HG03520 (cell line): ENCODE data around the gene SESN2.

ENCODE experiments used
- ATAC-seq: cut with Tn5 transposase; IDR thresholded peaks from one replicate; pipeline ENCODE4 v1.9.1; 2021; ENCODE audit warnings: mild to moderate bottlenecking, moderate library complexity; ENCODE audit not compliant: unreplicated experiment

Gene SESN2

DNA sequence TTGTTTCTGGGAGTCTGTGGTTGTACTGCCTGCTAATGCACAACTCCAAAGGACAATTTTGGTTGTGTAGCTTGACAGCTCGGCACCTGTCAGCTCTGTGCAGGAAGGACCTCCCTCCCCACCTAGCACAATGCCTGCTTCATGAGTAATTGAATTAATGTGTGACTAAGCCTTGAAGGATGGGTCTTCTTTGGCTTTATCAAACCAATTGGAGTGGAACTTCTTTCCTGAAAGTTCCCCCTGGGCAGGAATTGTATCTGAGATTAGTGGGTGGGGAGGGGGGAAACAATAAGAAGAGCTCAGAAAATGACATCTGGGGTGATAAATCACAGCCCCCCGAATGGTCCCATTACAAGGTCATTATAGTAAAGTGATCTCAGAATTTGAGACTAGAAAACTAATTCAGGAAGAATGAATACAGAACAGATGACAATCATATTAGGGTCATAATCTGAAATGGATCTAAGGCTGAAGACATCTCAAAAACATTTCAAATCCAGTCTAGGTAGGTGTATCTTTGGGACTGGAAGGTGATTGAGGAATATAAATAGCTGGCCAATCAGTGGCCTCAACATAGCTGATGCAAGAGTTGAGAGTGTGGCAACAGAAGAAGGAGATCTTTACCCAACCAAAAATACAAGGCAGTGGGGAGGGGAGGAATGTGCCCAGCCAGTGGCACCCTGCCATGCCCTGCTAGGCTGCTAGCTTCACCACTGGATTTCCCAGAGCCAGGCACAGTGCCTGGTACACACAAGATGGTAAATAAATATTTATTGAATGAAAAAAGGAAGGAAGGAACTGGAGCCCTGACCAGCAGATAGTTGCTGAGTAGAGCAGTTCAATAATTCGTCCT, 10.1 kb upstream of the SESN2 start:
- ATAC-seq = no peak

DNA sequence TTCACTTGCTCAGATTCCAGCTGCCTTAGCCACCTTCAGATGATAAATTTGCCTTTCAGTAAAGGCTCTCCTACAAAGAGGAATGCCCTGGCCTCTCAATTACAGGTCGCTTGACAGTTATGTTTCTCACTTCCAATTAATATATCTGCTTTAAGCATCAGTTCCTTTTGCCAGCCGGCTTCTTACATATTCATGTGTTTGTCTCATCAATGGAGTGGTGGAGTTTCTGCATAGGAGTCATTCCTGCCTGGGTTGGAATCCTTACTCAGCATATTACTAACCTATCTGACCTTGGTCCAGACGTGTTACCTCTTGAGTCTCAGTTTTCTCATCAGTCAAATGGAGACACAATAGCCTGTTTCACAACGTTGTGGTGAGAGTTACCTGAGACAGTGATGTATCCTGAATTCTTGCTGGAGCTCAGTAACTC, 9.4 kb upstream of the SESN2 start:
- no peak for ATAC-seq

GRCh38 chr1:28256197-28256827, 3.0 kb upstream of the SESN2 start:
- ATAC-seq = no peak

- no peak for ATAC-seq
These were observed 1.6 kb upstream of the SESN2 start for GRCh38 chr1:28257736-28258135.

DNA sequence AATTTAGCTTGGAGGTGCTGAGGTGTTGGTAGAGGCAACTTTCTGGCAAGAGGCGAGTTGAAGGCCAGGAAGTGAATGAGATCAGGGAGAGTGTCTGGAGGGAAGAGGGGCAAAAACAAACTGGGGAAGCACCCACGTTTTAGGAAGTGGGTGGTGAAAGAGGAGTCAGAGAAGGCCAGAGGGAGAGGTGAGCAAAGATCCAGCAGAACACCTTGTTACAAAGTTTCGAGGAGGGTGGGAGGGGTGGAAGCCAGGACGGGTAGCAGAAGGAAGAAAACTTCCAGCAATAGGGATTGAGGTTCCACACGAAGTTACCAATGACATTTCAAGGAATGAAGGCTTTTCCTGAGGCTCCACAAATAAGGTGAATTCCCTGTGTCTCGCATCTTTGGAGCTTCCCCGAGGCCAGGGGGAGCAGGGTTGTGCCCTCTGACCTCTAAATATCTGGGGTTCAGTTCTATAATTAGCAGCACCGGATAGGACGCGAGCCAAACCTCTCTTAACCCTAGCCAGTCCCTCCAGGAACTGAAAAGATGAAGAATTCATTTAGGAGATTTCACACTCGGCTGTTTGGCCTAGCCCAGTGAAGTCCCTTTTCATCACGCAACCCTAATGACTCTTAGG, 578 bp upstream of the SESN2 start:
- ATAC-seq = no peak

DNA sequence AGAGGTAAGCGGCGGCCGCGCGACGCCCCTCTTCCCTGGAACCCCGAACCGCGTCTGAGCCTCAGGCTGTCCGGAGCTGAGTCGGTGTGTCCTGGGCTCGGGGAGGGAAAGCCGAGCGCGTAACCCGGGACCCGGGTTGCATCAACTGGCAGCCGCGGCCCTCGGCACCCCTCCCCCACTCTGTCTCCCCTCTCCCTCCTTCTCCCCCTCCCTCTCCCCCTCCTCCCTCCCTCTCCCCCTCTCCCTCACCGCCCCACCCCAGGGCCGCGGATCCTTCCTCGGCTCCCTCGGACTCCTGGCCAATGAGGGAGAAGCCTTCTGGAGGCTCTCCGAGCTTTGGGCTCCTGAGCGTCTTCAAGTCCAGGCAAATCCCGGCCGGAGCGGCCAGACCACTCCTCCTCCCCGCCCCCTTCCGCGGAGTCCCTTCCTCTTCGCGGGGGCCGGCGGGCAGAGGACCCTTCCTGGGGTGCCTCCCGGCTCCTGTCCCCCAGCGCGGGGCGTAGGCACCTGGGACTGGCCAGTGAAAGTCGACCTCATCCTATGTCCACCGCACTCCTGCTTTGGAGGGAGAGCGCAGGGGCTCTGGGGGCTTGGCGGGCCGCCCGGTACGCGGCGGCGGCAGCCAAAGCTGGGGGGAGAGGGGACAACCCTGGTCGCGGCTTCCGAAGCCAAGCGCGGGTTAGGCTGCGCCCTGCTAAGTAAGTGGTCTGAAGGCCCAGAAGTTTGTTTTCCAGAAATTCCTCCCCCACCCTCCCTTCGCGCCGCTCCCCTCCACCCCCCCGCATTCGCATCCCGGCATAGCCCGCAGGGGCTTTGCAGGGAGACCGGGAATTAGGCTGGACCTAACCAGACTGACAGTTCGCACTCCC, 850 bp downstream of the SESN2 start:
- peak; percentile 5 for ATAC-seq

DNA sequence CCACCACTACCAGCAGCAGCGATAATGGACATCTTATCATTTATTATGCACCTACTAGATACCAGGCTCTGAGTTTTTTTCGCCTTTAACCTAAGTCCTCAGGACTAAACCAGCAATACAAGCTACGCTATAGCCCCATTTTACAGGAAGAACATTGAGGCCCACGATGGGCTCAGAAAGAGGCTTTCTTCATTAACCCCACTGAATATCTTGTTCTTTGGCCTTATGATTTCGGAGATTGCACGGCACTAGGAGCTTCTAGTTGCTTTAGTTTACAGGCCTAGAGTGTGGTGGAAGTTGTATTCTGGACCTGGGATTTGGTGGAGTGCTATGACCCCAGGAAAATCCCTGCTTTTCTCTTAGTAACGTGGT, 1.5 kb downstream of the SESN2 start:
- no peak for ATAC-seq

DNA sequence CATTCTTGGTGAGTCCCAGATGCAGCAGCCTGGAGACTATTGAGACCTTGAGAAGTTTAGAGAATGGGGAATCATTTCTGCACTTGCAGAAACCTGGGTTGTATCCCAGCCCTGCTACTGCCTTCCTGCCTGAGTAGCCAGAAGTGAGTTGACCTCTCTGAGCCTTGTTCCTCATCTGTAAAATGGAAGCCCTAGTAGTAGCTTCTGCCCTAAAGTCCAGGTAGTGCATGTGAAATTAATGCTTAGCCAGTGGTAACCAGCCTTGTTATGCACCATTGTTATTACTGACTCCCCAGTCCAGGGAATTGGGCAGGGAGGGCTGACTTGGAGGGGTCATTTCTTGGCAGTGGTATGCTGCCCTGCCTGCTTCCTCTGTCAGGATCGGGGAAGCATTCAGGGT, 5.6 kb downstream of the SESN2 start:
- no peak for ATAC-seq

DNA sequence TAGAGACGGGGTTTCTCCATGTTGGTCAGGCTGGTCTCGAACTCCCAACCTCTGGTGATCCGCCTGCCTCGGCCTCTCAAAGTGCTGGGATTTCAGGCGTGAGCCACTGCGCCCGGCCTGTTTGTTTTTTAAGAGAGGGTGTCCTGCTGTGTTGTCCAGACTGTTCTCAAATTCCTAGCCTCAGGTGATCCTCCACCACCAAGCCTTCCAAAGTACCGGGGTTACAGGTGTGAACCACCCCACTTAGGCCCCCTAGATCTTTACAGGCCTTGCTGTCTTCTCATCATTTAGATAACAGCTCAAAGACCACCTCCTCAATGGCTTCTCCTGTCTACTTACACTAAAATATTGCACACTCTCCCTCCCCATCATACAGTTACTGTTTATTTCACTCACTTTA, 6.3 kb downstream of the SESN2 start:
- ATAC-seq = no peak

GRCh38 chr1:28266920-28267322, 7.6 kb downstream of the SESN2 start:
- no peak for ATAC-seq

GRCh38 chr1:28267633-28268032, 8.3 kb downstream of the SESN2 start:
- ATAC-seq = no peak

- no peak for ATAC-seq
These were observed 10.2 kb downstream of the SESN2 start for GRCh38 chr1:28269529-28269928.

DNA sequence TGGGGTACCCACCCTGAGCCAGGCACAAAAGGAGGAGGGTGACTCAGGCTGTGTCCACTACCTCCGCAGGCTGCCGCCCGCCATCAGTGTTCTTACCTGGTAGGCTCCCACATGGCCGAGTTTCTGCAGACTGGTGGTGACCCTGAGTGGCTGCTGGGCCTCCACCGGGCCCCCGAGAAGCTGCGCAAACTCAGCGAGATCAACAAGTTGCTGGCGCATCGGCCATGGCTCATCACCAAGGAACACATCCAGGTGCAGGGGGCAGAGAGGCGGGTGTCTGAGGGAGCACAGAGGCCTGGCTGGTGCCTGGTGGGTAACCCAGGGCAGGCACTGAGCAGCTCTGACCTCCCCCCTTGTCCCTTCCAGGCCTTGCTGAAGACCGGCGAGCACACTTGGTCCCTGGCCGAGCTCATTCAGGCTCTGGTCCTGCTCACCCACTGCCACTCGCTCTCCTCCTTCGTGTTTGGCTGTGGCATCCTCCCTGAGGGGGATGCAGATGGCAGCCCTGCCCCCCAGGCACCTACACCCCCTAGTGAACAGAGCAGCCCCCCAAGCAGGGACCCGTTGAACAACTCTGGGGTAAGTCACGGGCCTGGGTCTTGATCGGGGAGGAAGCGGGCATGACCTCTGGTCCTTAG, 13.0 kb downstream of the SESN2 start:
- ATAC-seq = no peak

DNA sequence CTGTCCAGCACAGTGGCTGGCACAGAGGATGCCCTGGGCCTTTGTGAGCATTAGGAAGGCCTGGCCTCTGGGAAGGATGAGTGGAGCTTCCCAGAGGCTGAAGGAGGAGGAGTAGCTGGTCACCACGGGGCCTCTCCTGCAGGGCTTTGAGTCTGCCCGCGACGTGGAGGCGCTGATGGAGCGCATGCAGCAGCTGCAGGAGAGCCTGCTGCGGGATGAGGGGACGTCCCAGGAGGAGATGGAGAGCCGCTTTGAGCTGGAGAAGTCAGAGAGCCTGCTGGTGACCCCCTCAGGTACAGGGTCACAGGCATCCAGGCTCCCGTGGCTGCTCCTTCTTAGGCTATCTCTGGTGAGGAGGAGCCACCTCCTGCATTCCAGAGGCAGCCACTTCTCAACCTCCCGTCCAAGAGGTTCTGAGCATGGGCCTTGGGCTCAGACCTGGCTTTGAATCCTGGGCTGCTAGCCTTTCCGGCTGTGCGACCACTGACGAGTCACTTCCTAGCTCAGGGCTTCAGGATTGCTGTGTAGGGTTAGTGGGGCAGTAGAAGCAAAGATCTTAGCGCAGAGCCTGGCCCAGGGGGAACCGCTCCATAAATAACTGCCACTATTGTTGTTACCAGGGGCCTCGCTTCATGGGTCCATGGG, 14.0 kb downstream of the SESN2 start:
- ATAC-seq = no peak

DNA sequence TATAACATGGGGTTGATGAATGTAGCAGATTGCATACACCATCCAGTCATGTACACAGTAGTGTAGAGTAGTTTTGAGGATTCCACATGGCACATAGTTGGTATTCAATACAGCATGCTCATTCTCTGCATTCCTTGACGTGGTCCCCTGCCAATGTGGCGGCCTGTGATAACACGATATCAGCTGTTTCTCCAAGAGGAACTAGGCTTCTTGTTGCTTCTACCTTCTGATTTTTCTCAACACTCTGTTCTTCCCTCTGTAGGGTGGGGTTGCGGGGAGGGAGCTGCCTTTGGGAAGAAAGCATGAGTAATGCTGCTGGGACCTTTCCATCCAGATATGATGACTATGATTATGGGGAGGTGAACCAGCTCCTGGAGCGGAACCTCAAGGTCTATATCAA, 19.4 kb downstream of the SESN2 start:
- ATAC-seq = no peak

- no peak for ATAC-seq
These were observed 20.4 kb downstream of the SESN2 start for GRCh38 chr1:28279721-28280120.

DNA sequence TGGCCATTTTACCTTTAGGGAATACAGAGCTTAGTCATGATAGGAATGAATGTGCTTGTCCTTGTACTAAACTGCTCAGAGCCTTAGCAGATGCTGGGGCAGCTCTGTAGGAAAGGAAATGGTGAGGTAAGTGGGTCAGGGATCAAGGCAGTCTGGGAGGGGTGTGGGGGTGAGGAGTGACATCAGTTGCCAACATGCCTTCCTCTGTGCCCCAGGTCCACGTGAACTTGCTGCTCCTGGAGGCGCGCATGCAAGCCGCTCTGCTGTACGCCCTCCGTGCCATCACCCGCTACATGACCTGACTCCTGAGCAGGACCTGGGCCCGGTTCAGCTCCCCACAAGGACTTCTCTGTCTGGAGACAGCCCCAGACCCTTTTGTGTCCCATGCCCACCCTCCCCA, 21.2 kb downstream of the SESN2 start:
- ATAC-seq = no peak

DNA sequence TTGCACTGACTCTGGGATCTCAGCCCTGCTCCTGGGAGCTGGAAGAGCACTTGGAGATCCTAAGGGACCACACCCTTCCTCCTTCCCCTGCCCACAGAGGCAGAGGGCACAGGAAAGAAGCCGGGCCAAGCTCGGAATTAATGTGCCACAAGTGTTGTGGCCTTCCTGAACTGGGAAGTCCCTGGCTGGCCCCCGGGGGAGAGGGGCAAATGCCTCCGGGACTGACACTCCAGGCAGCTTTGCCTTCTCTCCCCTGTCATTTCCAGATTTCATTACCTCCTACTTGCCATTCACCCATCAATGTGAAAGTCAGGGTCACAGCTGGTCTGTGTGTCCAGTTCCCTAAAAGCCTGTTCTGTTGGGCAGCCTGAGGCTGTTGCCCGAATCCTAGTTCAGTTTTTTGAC, 21.7 kb downstream of the SESN2 start:
- no peak for ATAC-seq

DNA sequence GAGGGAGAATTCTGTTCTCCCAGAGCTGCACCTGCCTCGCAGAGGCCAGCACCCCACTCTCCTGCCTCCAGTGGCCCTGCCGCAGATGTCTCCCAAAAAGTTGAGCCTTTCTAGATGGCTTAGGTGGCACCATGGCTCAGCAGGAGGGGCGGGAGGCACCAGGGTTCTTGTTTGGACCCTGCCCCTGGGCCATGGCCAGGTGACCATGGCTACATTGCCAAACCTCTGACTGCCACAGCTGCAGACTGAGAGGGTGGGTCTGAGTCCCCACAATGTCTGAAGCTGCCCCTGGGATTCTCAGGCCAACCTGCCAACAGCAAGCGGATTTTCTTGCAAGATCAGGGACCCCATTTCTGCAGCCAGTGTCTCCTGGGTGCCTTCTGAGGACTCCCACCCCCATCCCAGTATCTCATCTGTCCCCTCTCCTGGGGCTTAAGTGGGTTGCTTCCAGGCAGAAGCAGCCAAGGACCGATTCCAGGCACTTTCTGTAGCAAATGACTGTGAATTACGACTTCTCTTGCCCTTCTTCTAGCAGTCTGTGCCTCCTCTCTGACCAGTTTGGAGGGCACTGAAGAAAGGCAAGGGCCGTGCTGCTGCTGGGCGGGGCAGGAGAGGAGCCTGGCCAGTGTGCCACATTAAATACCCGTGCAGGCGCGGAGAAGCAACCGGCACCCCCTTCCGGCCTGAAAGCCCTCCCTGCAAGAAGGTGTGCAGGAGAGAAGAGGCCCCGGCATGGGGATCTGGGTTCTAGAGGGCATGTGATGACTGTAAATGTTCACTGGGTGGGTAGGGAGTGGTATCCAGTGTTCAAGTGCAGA, 22.5 kb downstream of the SESN2 start:
- ATAC-seq = no peak
